Prostate gland (tissue), 2 donors: Measurements from ENCODE around the gene ID3. TPM values are rescaled to one million over a fixed set of nuclear protein-coding genes. Genes with fewer than 3 reads are reported as not detected.

Experiments
- DNase-seq: peaks from one replicate; pipeline ENCODE4 v3.0.0-alpha.2; 2019; ENCODE audit warnings: low spot score
- H3K27ac ChIP-seq, 2 donors: fragments of 200-600 bp; sonication (generic); 2 replicates each; pipeline ENCODE4 v1.5.1; 2017 to 2019
- H3K27me3 ChIP-seq: fragments of 200-600 bp; sonication (generic); replicated peaks from 2 replicates; pipeline ENCODE4 v1.5.1; 2019; ENCODE audit not compliant: insufficient read depth
- H3K36me3 ChIP-seq, 2 donors: fragments of 200-600 bp; sonication (generic); 1 replicate in 1 of 2; 2 replicates in 1 of 2; pipeline versions ENCODE4 v1.5.1 to v1.8.1; 2017 to 2019
- H3K4me1 ChIP-seq: fragments of 200-600 bp; sonication (generic); replicated peaks from 2 replicates; pipeline ENCODE4 v1.5.1; 2019
- H3K4me3 ChIP-seq, 2 donors: fragments of 200-600 bp; sonication (generic); 2 replicates each; pipeline ENCODE4 v1.5.1; 2017 to 2019
- H3K9me3 ChIP-seq: fragments of 200-600 bp; sonication (generic); 2 replicates; pipeline ENCODE4 v1.5.1; 2017
- POLR2A ChIP-seq: fragments of 450-650 bp; IDR thresholded peaks from one replicate; pipeline ENCODE4 v1.6.1; 2016; ENCODE audit warnings: antibody characterized with exemption, mild to moderate bottlenecking
- POLR2AphosphoS5 ChIP-seq: sonication (generic); formaldehyde crosslinking; IDR thresholded peaks from one replicate; pipeline ENCODE4 v1.6.1; 2017; ENCODE audit warnings: antibody characterized with exemption
- WGBS: methylation state at CpG from one replicate; pipeline ENCODE4 v1.1.5; 2018; 5-methylcytosine and 5-hydroxymethylcytosine counted together
- intact Hi-C: fragments of 100-400 bp; cut with DNase I; formaldehyde crosslinking; loops from one replicate; pipeline ENCODE4 v1.14.2; 2022
- total RNA-seq, 2 donors: library from RNA; depleted of rRNA; stranded (reverse); fragments of >200 nt; gene quantifications; one replicate each; pipeline ENCODE4 v1.1.0, GENCODE V29; 2016
- TF ChIP-seq, protein P1 (sequence below), 4 experiments: fragments of 200-600 bp in 2 of 4; fragments of 450-650 bp in 2 of 4; sonication (generic) in 2 of 4; IDR thresholded peaks; 1 replicate in 3 of 4; 2 replicates in 1 of 4; pipeline ENCODE4 v1.5.1; 2016 to 2019; ENCODE audit warnings: antibody characterized with exemption in 4 of 4, mild to moderate bottlenecking in 2 of 4, moderate library complexity in 2 of 4

The ID3 gene
- total RNA-seq, 2 donors from 2014 or later: 151 to 184 TPM

DNA sequence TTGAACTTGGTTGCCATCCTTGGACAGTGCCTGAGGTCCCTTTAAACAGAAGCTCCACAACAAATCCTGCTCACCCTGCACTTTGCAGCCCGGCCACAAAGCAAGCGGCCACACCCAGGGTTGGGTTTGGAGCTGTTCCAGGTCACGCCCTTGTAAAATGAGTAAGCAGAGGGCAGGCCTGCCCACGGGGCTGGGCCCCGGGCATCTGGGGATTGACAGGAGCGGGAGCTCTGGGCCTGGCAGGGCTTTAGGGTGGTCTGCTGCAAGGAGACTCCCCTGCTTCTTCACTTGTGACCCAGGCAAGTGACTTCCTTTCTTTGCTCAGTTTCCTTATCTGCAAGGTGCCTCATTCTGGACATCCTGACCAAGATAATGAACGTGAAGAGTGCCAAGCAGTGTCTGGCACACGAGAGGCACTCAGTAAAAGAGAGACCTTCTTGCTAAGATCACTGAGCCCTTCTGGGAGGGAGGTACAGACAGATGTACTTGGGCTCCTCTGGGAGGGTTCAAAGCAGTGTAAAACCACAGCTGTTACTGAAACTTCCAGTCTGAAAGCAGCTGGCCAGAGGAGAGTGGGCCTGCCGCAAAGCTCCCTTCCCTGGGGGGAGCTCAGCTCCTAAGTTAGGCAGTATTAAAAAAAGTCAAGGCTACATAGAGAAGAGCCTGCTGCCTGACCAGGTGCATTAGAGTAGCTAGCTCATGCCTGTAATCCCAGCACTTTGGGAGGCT, 30.9 kb downstream of the ID3 start:
- H3K4me1 ChIP-seq: peaks cover 8% of the 10 kb centered on the region
- intact Hi-C loops: no loop called here
- no peaks in the 10 kb centered on the region for H3K9me3 ChIP-seq
- H3K27ac ChIP-seq: no peak overlapping the region
- 18% methylated on average over 9 of the region's 9 CpGs for WGBS
- no peaks in the 10 kb centered on the region for H3K27me3 ChIP-seq
- no peak overlapping the region for H3K4me3 ChIP-seq
- DNase-seq: peak; percentile 71
- H3K36me3 ChIP-seq: no peaks in the 10 kb centered on the region
- TF ChIP-seq, protein P1, sequence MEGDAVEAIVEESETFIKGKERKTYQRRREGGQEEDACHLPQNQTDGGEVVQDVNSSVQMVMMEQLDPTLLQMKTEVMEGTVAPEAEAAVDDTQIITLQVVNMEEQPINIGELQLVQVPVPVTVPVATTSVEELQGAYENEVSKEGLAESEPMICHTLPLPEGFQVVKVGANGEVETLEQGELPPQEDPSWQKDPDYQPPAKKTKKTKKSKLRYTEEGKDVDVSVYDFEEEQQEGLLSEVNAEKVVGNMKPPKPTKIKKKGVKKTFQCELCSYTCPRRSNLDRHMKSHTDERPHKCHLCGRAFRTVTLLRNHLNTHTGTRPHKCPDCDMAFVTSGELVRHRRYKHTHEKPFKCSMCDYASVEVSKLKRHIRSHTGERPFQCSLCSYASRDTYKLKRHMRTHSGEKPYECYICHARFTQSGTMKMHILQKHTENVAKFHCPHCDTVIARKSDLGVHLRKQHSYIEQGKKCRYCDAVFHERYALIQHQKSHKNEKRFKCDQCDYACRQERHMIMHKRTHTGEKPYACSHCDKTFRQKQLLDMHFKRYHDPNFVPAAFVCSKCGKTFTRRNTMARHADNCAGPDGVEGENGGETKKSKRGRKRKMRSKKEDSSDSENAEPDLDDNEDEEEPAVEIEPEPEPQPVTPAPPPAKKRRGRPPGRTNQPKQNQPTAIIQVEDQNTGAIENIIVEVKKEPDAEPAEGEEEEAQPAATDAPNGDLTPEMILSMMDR (IDR thresholded peaks at IDR 0.05): peak in 2 of 4 experiments; percentile 18 to 30
- TF ChIP-seq POLR2AphosphoS5: peak; percentile 22
- TF ChIP-seq POLR2A: peak; percentile 9

DNA sequence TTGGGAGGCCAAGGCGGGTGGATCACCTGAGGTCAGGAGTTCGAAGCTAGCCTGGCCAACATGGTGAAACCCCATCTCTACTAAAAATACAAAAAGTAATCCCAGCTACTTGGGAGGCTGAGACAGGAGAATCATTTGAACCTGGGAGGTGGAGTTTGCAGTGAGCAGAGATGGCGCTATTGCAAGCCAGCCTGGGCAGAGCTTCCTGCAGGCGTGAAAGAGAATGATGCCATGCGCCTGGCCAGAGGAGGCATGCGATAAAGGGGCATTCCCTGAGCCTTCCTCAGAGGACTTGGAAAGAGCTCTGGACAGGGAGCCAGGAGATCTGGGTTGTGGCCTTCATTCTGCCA, 31.4 kb downstream of the ID3 start:
- TF ChIP-seq, protein P1 (IDR thresholded peaks at IDR 0.05): no peak
- TF ChIP-seq POLR2AphosphoS5: no peak
- no peak for TF ChIP-seq POLR2A
- WGBS: 82% methylated on average over 6 of the region's 6 CpGs
- H3K4me1 ChIP-seq: peaks cover 8% of the 10 kb centered on the region
- no peaks in the 10 kb centered on the region for H3K27me3 ChIP-seq
- H3K9me3 ChIP-seq: no peaks in the 10 kb centered on the region
- no peak for DNase-seq
- intact Hi-C loops: no loop called here
- no peak overlapping the region for H3K27ac ChIP-seq
- no peaks in the 10 kb centered on the region for H3K36me3 ChIP-seq
- H3K4me3 ChIP-seq: no peak overlapping the region

DNA sequence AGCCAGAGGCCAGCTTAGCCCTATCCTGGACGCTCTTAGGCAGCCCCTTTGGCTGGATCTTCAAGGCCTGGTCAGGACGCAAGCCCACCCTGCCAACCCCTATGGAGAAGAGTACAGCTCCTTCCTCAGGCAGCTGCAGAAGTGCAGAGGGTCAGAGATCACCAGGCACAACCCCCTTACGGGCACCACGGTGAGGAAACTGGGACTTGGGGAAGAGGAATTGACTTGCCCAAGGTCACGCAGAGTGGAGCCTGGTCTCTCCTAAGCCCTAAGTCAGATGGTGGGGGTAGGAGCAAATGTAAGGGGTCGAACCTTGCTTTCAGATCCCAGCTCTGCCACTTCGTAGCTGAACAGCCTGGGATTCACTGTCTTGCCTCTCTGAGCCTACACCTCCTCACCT, 31.9 kb downstream of the ID3 start:
- Histone ChIP-seq H3K9me3 (no peaks in the 10 kb centered on the region), H3K4me3 (no peak overlapping the region), H3K27me3 (no peaks in the 10 kb centered on the region), H3K4me1 (peaks cover 8% of the 10 kb centered on the region), H3K36me3 (no peaks in the 10 kb centered on the region), H3K27ac (no peak overlapping the region)
- WGBS: 95% methylated on average over 7 of the region's 7 CpGs
- no peak for DNase-seq
- TF ChIP-seq POLR2A (no peak), POLR2AphosphoS5 (no peak)
- TF ChIP-seq, protein P1 (IDR thresholded peaks at IDR 0.05): no peak
- intact Hi-C loops: no loop called here

DNA sequence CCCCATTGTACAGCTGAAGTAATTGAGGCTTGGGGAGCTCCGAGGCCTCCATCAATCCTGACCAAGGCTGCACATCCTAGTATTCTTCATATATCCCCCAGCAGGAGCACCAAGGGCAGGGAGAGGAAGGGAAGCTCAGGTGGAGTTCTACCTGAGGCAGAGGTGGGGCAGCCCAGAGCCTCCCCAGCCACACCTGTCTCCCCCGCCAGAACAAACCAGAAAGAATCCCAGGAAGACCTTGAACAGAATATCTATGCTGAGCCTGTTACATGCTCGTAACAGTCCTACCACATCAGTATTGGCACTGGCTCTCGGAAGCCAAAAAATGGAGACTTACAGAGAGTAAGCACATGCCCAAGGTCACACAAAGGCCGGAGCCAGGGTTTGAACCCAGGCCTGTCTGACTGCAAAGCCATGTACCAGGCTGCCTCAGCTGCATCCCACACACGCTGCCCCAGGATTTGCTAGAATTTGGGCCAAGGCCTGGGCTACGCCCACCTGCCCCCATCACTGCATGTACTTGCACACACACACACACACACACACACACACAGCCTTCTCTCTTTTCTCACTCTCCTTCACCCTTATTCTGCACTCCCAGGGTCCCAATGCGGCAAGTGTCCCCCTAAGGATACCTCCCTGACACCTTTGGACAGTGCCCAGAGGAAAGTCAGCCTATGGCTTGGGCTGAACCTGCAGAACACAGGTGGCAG, 32.8 kb downstream of the ID3 start:
- WGBS: 94% methylated on average over 8 of the region's 8 CpGs
- no peaks in the 10 kb centered on the region for H3K27me3 ChIP-seq
- no peak for DNase-seq
- no peak for TF ChIP-seq POLR2AphosphoS5
- no peak for TF ChIP-seq POLR2A
- TF ChIP-seq, protein P1 (IDR thresholded peaks at IDR 0.05): no peak
- no peak overlapping the region for H3K4me3 ChIP-seq
- H3K4me1 ChIP-seq: peaks cover 8% of the 10 kb centered on the region
- no peaks in the 10 kb centered on the region for H3K36me3 ChIP-seq
- H3K27ac ChIP-seq: no peak overlapping the region
- H3K9me3 ChIP-seq: no peaks in the 10 kb centered on the region
- intact Hi-C loops: no loop called here
